ENCODE results near the gene SLC22A1.
"Not testable (repeated sequence)": the region's sequence is repeated elsewhere in the genome, so short reads cannot be mapped to it uniquely, and the experiment has no call there.

Gene SLC22A1

GRCh38 chr6:160162030-160162566 lies 40.5 kb downstream of the SLC22A1 start:
- 90% methylated on average over 4 of the region's 5 CpGs for WGBS
- H3K14ac ChIP-seq (ENCODE audit: low read length in 2 of 2): no peak overlapping the region
- H4K91ac ChIP-seq (ENCODE audit: low read length): no peak overlapping the region
- H3K9ac ChIP-seq (ENCODE audit: low read length): no peak overlapping the region
- no peaks in the 10 kb centered on the region for H3K9me3 ChIP-seq (ENCODE audit: control insufficient read depth, low read length)
- peaks cover 8% of the 10 kb centered on the region for H3K4me1 ChIP-seq (ENCODE audit: control insufficient read depth, insufficient read depth, low read depth, low read length)
- no peak overlapping the region for H2BK12ac ChIP-seq (ENCODE audit: low read length in 2 of 2)
- H3K18ac ChIP-seq (ENCODE audit: low read depth in 1 of 2, low read length in 2 of 2): no peak overlapping the region
- H2BK5ac ChIP-seq (ENCODE audit: low read depth, low read length, poor library complexity, severe bottlenecking): no peak overlapping the region
- H2AFZ ChIP-seq (ENCODE audit: low read depth, low read length): no peak overlapping the region
- H2AK5ac ChIP-seq (ENCODE audit: low read length, severe bottlenecking): no peak overlapping the region
- no peak overlapping the region for H3K23ac ChIP-seq (ENCODE audit: low read length in 2 of 2)
- no peak overlapping the region for H3K4me3 ChIP-seq (ENCODE audit: insufficient read depth in 1 of 2, low read depth in 1 of 2, low read length in 2 of 2)
- H3K79me1 ChIP-seq (replicated peaks; ENCODE audit: low read length, poor library complexity, severe bottlenecking): no peaks in the 10 kb centered on the region
- no peak for DNase-seq
- no peak overlapping the region for H4K8ac ChIP-seq (ENCODE audit: low read length)
- H3K4me2 ChIP-seq (ENCODE audit: low read length, poor library complexity, severe bottlenecking): no peak overlapping the region
- H2BK120ac ChIP-seq (ENCODE audit: low read depth, low read length): no peak overlapping the region
- no peak overlapping the region for H3K27ac ChIP-seq (ENCODE audit: low read length, poor library complexity, severe bottlenecking)
- no peak overlapping the region for H3K4ac ChIP-seq (ENCODE audit: low read depth in 1 of 2, low read length in 2 of 2)
- H3K27me3 ChIP-seq (ENCODE audit: control insufficient read depth in 1 of 2, insufficient read depth in 1 of 2, low read length in 2 of 2): no peaks in the 10 kb centered on the region
- no peak overlapping the region for H2BK15ac ChIP-seq (ENCODE audit: low read depth, poor library complexity, severe bottlenecking)
- H3K36me3 ChIP-seq (ENCODE audit: control insufficient read depth in 1 of 2, insufficient read depth in 2 of 2, low read depth in 1 of 2, low read length in 2 of 2): peaks cover 5 to 9% of the 10 kb centered on the region in 2 experiments

GRCh38 chr6:160163425-160163824 lies 41.8 kb downstream of the SLC22A1 start:
- no peak overlapping the region for H2BK5ac ChIP-seq (ENCODE audit: low read depth, low read length, poor library complexity, severe bottlenecking)
- no peak overlapping the region for H3K18ac ChIP-seq (ENCODE audit: low read depth in 1 of 2, low read length in 2 of 2)
- no peak overlapping the region for H2BK12ac ChIP-seq (ENCODE audit: low read length in 2 of 2)
- H3K9me3 ChIP-seq (ENCODE audit: control insufficient read depth, low read length): no peaks in the 10 kb centered on the region
- peaks cover 16% of the 10 kb centered on the region for H3K4me1 ChIP-seq (ENCODE audit: control insufficient read depth, insufficient read depth, low read depth, low read length)
- H3K4me2 ChIP-seq (ENCODE audit: low read length, poor library complexity, severe bottlenecking): no peak overlapping the region
- H2BK15ac ChIP-seq (ENCODE audit: low read depth, poor library complexity, severe bottlenecking): no peak overlapping the region
- H3K27me3 ChIP-seq (ENCODE audit: control insufficient read depth in 1 of 2, insufficient read depth in 1 of 2, low read length in 2 of 2): no peaks in the 10 kb centered on the region
- no peak overlapping the region for H2AFZ ChIP-seq (ENCODE audit: low read depth, low read length)
- no peak overlapping the region for H2BK120ac ChIP-seq (ENCODE audit: low read depth, low read length)
- no peak overlapping the region for H3K27ac ChIP-seq (ENCODE audit: low read length, poor library complexity, severe bottlenecking)
- H3K36me3 ChIP-seq (ENCODE audit: control insufficient read depth in 1 of 2, insufficient read depth in 2 of 2, low read depth in 1 of 2, low read length in 2 of 2): peaks cover 4 to 5% of the 10 kb centered on the region in 2 experiments
- 87% methylated on average over 8 of the region's 8 CpGs for WGBS
- H4K8ac ChIP-seq (ENCODE audit: low read length): no peak overlapping the region
- no peaks in the 10 kb centered on the region for H3K79me1 ChIP-seq (replicated peaks; ENCODE audit: low read length, poor library complexity, severe bottlenecking)
- H3K9ac ChIP-seq (ENCODE audit: low read length): no peak overlapping the region
- H3K14ac ChIP-seq (ENCODE audit: low read length in 2 of 2): no peak overlapping the region
- DNase-seq: no peak
- H3K23ac ChIP-seq (ENCODE audit: low read length in 2 of 2): no peak overlapping the region
- no peak overlapping the region for H3K4me3 ChIP-seq (ENCODE audit: insufficient read depth in 1 of 2, low read depth in 1 of 2, low read length in 2 of 2)
- H2AK5ac ChIP-seq (ENCODE audit: low read length, severe bottlenecking): no peak overlapping the region
- H3K4ac ChIP-seq (ENCODE audit: low read depth in 1 of 2, low read length in 2 of 2): no peak overlapping the region
- H4K91ac ChIP-seq (ENCODE audit: low read length): no peak overlapping the region

- no peak overlapping the region for H2BK15ac ChIP-seq (ENCODE audit: low read depth, poor library complexity, severe bottlenecking)
- no peaks in the 10 kb centered on the region for H3K79me1 ChIP-seq (replicated peaks; ENCODE audit: low read length, poor library complexity, severe bottlenecking)
- no peak overlapping the region for H2BK120ac ChIP-seq (ENCODE audit: low read depth, low read length)
- H3K18ac ChIP-seq (ENCODE audit: low read depth in 1 of 2, low read length in 2 of 2): no peak overlapping the region
- no peaks in the 10 kb centered on the region for H3K27me3 ChIP-seq (ENCODE audit: control insufficient read depth in 1 of 2, insufficient read depth in 1 of 2, low read length in 2 of 2)
- H2AFZ ChIP-seq (ENCODE audit: low read depth, low read length): no peak overlapping the region
- H3K4me3 ChIP-seq (ENCODE audit: insufficient read depth in 1 of 2, low read depth in 1 of 2, low read length in 2 of 2): no peak overlapping the region
- H2BK5ac ChIP-seq (ENCODE audit: low read depth, low read length, poor library complexity, severe bottlenecking): no peak overlapping the region
- no peak overlapping the region for H3K23ac ChIP-seq (ENCODE audit: low read length in 2 of 2)
- no peak overlapping the region for H4K8ac ChIP-seq (ENCODE audit: low read length)
- H2AK5ac ChIP-seq (ENCODE audit: low read length, severe bottlenecking): no peak overlapping the region
- H3K4ac ChIP-seq (ENCODE audit: low read depth in 1 of 2, low read length in 2 of 2): no peak overlapping the region
- H3K14ac ChIP-seq (ENCODE audit: low read length in 2 of 2): no peak overlapping the region
- no peak overlapping the region for H4K91ac ChIP-seq (ENCODE audit: low read length)
- no peak overlapping the region for H3K4me2 ChIP-seq (ENCODE audit: low read length, poor library complexity, severe bottlenecking)
- peaks cover 2 to 5% of the 10 kb centered on the region in 2 experiments for H3K36me3 ChIP-seq (ENCODE audit: control insufficient read depth in 1 of 2, insufficient read depth in 2 of 2, low read depth in 1 of 2, low read length in 2 of 2)
- H3K9me3 ChIP-seq (ENCODE audit: control insufficient read depth, low read length): no peaks in the 10 kb centered on the region
- peaks cover 18% of the 10 kb centered on the region for H3K4me1 ChIP-seq (ENCODE audit: control insufficient read depth, insufficient read depth, low read depth, low read length)
- no peak overlapping the region for H3K9ac ChIP-seq (ENCODE audit: low read length)
- no peak for DNase-seq
- no peak overlapping the region for H3K27ac ChIP-seq (ENCODE audit: low read length, poor library complexity, severe bottlenecking)
- no peak overlapping the region for H2BK12ac ChIP-seq (ENCODE audit: low read length in 2 of 2)
- 85% methylated on average over 5 of the region's 7 CpGs for WGBS
These were observed 42.3 kb downstream of the SLC22A1 start for GRCh38 chr6:160163912-160164311.

GRCh38 chr6:160165928-160166327 lies 44.3 kb downstream of the SLC22A1 start:
- H2BK12ac ChIP-seq (ENCODE audit: low read length in 2 of 2); H3K9ac ChIP-seq (ENCODE audit: low read length); H3K23ac ChIP-seq (ENCODE audit: low read length in 2 of 2); H3K14ac ChIP-seq (ENCODE audit: low read length in 2 of 2); H3K9me3 ChIP-seq (ENCODE audit: control insufficient read depth, low read length); DNase-seq; H3K27me3 ChIP-seq (ENCODE audit: control insufficient read depth in 1 of 2, insufficient read depth in 1 of 2, low read length in 2 of 2); H3K4ac ChIP-seq (ENCODE audit: low read depth in 1 of 2, low read length in 2 of 2); H4K91ac ChIP-seq (ENCODE audit: low read length); H4K8ac ChIP-seq (ENCODE audit: low read length); H3K4me3 ChIP-seq (ENCODE audit: insufficient read depth in 1 of 2, low read depth in 1 of 2, low read length in 2 of 2); H2BK15ac ChIP-seq (ENCODE audit: low read depth, poor library complexity, severe bottlenecking); H3K79me1 ChIP-seq (replicated peaks; ENCODE audit: low read length, poor library complexity, severe bottlenecking); H3K4me2 ChIP-seq (ENCODE audit: low read length, poor library complexity, severe bottlenecking); H2AFZ ChIP-seq (ENCODE audit: low read depth, low read length); H2BK120ac ChIP-seq (ENCODE audit: low read depth, low read length); H3K36me3 ChIP-seq (ENCODE audit: control insufficient read depth in 1 of 2, insufficient read depth in 2 of 2, low read depth in 1 of 2, low read length in 2 of 2); H2AK5ac ChIP-seq (ENCODE audit: low read length, severe bottlenecking); H3K27ac ChIP-seq (ENCODE audit: low read length, poor library complexity, severe bottlenecking); H2BK5ac ChIP-seq (ENCODE audit: low read depth, low read length, poor library complexity, severe bottlenecking); H3K18ac ChIP-seq (ENCODE audit: low read depth in 1 of 2, low read length in 2 of 2): not testable (repeated sequence)
- peaks cover 20% of the 10 kb centered on the region for H3K4me1 ChIP-seq (ENCODE audit: control insufficient read depth, insufficient read depth, low read depth, low read length)
- 73% methylated on average over 3 of the region's 3 CpGs for WGBS

Data from mesenchymal stem cell (in vitro differentiated cells and primary cell).